NCI-H748 treated with DMSO at 0.1 percent for 48 hours (cell line): Measurements from ENCODE around the gene FBXO7.
"Not testable (repeated sequence)": the region's sequence is repeated elsewhere in the genome, so short reads cannot be mapped to it uniquely, and the experiment has no call there.

ENCODE experiments used
- DNase-seq: peaks from one replicate; lab custom pipeline; 2025; lab: John Stamatoyannopoulos, UW

FBXO7 gene

GRCh38 chr22:32474635-32475467 lies at the start of gene FBXO7:
Gene FBXO7 (plus strand): TSS chr22:32474811. CDS start chr22:32475003, 192 bp downstream.
- DNase-seq, result peak; percentile 56

DNA sequence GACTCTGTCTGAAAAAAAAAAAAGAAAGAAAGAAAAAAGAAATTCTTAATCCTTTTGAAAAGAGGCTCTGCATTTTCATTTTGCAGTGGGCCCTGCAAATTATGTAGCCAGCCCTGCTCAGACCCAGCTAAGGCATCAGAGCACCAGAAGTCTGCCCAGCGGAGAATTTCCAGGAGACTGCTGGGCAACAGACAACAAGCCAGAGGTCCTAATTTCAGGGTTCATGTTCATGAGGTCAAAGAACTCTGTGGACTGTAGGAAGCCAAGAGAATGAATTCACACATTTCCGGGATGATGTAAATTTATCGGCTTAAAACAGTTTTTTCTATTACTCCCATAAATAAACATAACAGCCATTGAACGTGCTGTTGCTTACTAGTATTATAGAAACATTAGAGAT lies 47.7 kb upstream of the FBXO7 start:
- no peak for DNase-seq

DNA sequence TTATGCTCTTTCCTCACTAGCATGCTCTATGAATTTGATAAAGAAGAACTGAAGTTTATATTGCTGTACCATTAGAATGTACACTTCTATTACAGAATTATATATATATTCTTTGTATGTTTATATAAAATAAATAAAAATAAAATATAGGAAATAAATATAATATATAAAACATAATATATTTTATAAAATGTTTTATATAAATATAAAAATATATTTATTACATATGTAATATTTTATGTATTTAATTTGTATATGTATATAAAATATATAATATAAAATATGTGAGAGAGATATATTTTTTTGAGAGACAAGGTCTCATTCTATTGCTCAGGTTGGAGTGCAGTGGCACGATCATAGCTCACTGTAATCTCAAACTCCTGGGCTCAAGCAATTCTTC lies 44.3 kb upstream of the FBXO7 start:
- no peak for DNase-seq

DNA sequence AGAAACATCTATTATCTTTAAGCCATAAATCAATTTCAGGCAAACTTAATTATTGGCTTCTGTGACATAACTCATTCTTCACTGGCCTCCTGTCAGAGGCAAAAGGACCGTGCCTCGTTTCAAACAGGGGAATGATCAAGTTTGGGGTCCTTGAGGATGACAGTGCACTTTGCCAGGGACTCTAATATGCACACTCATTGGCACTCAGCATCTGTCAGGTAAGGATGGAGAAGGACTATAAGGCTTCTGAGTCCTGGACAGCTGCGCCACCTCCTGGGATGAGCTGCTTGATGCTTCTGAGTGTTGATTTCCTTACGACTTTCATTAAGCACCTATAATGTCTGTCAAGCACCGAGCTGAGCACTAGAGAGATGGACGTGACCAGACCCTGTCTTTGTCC lies 30.5 kb upstream of the FBXO7 start:
- DNase-seq, result no peak

DNA sequence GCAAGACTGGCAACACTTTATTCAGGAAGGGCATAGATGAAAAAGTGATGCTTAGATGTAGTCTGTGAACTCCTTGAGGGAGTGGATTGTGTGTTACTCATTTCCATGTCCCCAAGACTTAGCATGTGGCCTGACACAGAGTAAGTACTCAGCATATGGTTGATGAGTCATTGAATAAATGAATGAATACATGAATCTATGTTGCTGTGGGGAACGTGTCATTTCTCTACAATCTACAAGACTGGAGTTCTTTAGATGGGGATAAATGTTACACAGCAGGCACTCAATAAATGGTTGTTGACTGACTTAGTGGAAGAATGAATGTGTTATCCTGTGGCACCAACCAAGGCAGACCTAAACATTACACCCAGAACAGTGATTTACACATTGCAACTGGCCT lies 28.3 kb upstream of the FBXO7 start:
- DNase-seq, result no peak

DNA sequence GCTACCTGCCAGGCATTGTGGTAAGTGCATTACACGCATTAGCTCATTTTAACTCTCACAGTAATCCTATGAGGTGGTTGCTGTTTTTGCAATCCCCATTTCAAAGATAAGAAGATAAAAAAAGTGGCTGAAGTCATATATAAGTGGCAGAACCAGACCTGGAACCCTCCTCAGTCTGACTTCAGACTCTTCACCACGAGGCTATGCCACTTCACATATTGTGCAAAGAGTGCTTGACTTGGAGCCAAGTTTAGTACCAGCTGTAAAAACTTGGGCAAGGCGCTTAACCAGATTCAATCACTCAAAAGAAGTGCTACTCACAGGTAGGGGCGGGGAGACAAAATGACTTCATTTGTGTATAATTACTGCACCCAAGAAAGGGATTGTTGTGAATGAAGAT lies 25.6 kb upstream of the FBXO7 start:
- DNase-seq, result no peak

GRCh38 chr22:32457031-32457430 lies 17.6 kb upstream of the FBXO7 start:
- DNase-seq, result no peak

- no peak for DNase-seq
Measured at GRCh38 chr22:32462452-32462851, 12.2 kb upstream of the FBXO7 start.

- DNase-seq, result no peak
Measured at GRCh38 chr22:32465661-32466060, 8.9 kb upstream of the FBXO7 start.

DNA sequence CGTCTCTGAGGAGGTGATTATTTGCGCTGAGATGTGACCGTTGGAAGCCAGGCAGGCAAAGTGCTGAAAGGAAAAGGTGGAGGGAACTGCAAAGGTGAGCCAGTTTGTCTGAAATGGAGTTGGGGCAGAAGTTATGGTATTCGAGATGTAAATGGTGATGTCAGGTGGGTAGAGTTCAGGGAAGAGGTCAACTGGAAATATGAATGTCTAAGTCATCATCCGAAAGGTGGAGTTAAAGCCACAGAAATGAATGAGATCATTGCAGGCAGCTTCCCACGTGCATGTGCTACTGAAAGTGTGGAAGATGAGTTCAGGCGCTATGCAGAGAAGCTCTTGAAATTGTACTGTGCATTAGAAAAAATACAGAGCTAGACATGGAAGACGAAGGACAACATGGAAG lies 8.1 kb upstream of the FBXO7 start:
- DNase-seq, result no peak

DNA sequence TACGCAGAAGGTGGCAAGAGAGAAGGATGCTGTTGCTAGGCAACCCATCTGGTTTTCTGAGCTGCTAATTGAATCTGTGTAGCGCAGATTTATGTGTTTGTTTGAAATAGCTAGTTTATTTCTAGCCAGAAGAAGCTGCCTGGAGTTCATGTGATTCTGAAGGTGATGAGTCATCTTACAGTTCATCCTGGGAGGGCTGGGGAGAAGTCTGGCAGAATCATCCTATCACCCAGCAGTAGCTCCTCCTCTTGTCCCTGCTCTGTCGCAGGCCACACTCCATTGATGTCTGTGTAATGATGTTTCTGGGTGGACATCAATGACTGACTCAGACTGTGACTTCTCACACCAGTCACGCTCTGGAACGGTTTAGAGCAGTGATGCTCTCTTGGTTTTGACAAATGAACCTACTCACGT lies 4.8 kb upstream of the FBXO7 start:
- DNase-seq, result peak; percentile 4

DNA sequence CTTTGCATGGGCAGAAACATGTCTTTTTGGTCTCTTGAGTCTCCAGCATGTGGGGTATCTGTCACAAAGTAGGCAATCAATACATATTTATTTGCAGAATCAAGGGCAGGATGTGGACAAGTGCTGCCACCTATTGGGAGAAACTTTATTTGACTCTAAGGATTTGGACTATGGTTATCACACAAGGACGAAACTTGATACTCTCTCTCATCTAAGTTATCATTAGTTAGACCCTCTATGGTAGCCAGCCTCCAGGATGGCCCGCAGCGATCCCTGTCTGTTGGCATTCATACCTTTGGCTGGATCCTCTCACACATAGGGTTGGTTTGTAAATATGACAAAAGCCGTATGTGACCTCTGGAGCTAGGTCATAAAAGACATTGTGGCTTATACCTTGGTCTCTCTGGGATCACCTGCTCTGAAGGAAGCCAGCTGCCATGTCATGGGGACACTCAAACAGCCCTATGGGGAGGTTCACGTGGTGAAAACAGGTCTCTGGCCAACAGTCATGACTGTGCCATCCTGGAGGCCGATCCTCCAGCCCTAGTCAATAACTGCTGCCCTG lies 1.1 kb upstream of the FBXO7 start:
- peak; percentile 71 for DNase-seq

- no peak for DNase-seq
Measured at GRCh38 chr22:32475468-32476010, 928 bp downstream of the FBXO7 start.

DNA sequence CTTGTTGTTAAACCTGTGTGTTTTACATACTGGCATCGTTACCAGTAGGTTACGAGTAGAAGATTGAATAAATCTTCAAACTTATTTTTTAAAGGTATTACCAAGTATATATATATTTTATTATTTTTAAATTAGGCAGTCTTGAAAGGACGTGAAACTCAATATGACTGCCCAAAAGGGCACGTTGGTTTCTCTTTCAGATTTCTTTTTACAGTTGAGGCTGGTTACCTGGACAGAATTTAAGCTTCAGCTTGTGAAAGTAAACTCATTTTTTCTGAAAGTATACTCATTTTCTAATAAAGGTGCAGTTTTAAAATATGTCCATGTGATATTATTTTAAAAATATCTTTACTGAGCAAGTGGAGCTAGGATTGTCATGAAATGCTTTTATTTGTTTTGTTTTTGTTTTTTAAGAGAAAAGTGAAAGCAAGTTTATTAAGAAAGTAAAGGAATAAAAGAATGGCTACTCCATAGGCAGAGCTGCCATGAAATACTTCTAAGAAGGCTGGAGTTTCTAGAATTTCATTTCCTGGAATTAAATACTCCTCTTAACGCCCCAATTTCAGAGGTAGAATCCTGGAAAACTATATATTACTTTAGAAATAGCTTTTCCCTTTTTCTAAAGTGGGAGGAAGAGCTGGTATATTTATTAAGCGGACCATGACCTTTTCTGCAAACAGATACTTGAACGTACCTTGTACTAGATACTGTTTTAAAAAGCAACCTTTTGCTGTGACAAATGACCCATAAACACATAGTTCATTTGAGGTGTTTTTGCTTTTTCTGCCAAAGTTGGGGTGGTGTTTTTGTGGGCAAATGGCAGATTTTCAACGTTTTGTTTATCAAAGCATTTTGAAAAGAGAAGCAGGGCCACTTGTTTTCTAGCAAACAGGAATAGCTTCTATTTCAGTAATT lies 1.9 kb downstream of the FBXO7 start:
- DNase-seq, result no peak

- DNase-seq, result no peak
Measured at GRCh38 chr22:32477596-32477995, 3.0 kb downstream of the FBXO7 start.

DNA sequence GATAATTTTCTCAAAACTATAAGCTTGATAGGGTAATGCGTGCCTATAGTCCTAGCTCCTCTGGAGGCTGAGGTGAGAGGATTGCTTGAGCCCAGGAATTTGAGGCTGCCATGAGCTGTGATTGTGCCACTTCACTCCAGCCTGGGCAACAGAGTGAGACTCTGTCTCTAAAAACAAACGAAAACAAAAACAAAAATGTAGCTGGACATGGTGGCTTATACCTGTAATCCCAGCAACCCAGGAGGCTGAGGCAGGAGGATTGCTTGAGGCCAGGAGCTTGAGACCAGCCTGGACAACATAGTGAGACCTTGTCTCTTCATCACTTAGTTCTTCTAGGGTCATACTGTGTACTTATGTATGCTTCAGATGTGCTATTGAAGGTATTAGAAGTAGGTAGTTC lies 3.9 kb downstream of the FBXO7 start:
- DNase-seq, result not testable (repeated sequence)

DNA sequence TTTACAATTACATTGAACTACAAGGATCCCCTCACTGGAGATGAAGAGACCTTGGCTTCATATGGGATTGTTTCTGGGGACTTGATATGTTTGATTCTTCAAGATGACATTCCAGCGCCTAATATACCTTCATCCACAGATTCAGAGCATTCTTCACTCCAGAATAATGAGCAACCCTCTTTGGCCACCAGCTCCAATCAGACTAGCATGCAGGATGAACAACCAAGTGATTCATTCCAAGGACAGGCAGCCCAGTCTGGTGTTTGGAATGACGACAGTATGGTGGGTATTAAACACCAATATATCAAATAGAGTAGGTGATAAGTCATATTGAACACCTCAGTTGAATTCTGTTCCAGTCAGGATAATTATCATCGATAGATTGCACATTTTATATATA lies 4.4 kb downstream of the FBXO7 start:
- no peak for DNase-seq

DNA sequence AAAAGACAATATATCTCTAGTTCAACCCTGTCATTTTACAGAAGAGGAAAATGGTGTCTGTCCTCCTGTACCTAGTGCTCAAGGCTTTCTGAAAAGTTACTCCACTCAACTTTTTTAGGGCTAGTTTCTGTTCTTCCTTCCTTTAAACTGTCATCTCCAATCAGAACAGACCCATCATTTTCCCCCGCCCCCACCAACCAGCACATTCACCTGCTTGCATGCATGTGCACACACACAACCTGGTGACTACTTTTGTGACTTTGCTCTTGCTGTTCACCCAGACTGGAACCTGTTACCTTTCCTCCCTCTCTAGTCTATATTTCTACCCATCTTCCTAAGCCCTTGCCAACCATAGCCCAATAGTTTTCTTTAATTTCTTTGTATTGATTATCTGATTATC lies 5.6 kb downstream of the FBXO7 start:
- DNase-seq, result no peak

GRCh38 chr22:32482708-32483107 lies 8.1 kb downstream of the FBXO7 start:
- DNase-seq, result no peak

GRCh38 chr22:32486656-32487390 lies 12.2 kb downstream of the FBXO7 start:
- DNase-seq, result no peak

DNA sequence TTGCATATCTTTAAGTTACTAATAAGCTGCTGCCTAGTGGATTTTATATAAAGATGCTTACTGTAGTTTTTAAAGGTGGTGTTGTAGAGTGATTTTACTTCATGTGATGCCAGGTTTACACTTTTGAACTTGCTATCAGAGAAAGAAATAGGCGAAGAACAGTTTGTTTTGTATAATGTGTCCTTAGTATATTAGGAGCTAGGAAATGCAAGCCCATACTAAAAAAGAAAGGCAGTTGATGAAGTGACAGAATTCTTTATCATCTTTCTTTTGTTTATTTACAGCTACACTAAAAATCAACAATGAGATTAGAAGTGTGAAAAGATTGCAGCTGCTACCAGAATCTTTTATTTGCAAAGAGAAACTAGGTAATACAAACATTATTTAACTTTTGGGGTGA lies 12.8 kb downstream of the FBXO7 start:
- DNase-seq, result no peak

DNA sequence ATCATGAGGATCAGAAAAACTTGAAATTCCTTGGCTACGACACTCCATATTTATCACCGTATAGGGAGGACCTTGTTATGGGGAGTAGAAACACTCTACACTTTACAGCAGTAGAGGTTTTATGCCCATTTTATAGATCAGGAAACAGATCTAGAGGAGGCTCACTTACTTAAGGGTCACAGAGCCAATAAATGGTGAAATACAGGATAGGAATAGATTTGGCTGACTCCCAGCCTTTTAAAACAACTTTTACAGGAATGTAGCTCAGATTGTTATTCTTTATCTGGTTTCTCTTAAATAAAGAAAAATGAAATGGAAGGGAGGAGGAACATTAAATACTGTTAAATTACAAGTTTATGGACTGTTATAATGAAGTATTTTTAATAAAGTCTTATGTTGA lies 14.8 kb downstream of the FBXO7 start:
- no peak for DNase-seq
